IgD-negative memory B cell (primary cell): ENCODE data around the gene TNXB. TPM values are rescaled to one million over a fixed set of nuclear protein-coding genes. Genes with fewer than 3 reads are reported as not detected.
"Not testable (repeated sequence)": the region's sequence is repeated elsewhere in the genome, so short reads cannot be mapped to it uniquely, and the experiment has no call there.

Experiments
- H3K27ac Mint-ChIP-seq, 3 donors: one replicate each; pipeline ENCODE4 v1.8.0; 2020 to 2022; ENCODE audit warnings: mild to moderate bottlenecking in 3 of 3, mixed read lengths in 3 of 3, moderate library complexity in 1 of 3
- H3K27me3 Mint-ChIP-seq: one replicate; pipeline ENCODE4 v1.8.0; 2021; ENCODE audit warnings: mixed read lengths
- H3K36me3 Mint-ChIP-seq: one replicate; pipeline ENCODE4 v1.8.0; 2020; ENCODE audit warnings: mild to moderate bottlenecking, mixed read lengths
- H3K4me1 Mint-ChIP-seq, 3 donors: one replicate each; pipeline ENCODE4 v1.8.0; 2020 to 2022; ENCODE audit warnings: mixed read lengths in 3 of 3, mild to moderate bottlenecking in 1 of 3
- H3K4me3 Mint-ChIP-seq, 4 donors: one replicate each; pipeline ENCODE4 v1.8.0; 2020 to 2022; ENCODE audit warnings: mild to moderate bottlenecking in 4 of 4, mixed read lengths in 4 of 4, moderate library complexity in 3 of 4
- H3K9me3 Mint-ChIP-seq, 3 donors: one replicate each; pipeline ENCODE4 v1.8.0; 2020 to 2021; ENCODE audit warnings: mixed read lengths in 3 of 3, mild to moderate bottlenecking in 1 of 3
- polyA plus RNA-seq: library from polyadenylated mRNA; unstranded; fragments of 300-500 nt; fragmentation: Illumina TruSeq; gene quantifications from one replicate; pipeline ENCODE4 v1.2.3, GENCODE V29; 2021

The TNXB gene
- polyA plus RNA-seq, 1 donor from 2014 or later = 0.21 TPM

GRCh38 chr6:32076321-32076809 lies 32.8 kb downstream of the TNXB start:
- Mint-ChIP-seq H3K9me3 (no peaks in the 10 kb centered on the region), H3K27ac (no peak overlapping the region), H3K4me1 (no peaks in the 10 kb centered on the region)

GRCh38 chr6:32075781-32076180 lies 33.4 kb downstream of the TNXB start:
- Mint-ChIP-seq H3K4me3 (peak overlapping the region in 1 of 4 donors; percentile 66), H3K27ac (no peak overlapping the region), H3K36me3 (peaks cover 9% of the 10 kb centered on the region), H3K4me1 (no peaks in the 10 kb centered on the region), H3K27me3 (peaks cover 9% of the 10 kb centered on the region), H3K9me3 (no peaks in the 10 kb centered on the region)

More at GRCh38 chr6:32076321-32076809, 32.8 kb downstream of the TNXB start:
- Mint-ChIP-seq H3K36me3 (peaks cover 8% of the 10 kb centered on the region), H3K4me3 (peak overlapping the region in 1 of 4 donors; percentile 66), H3K27me3 (peaks cover 12% of the 10 kb centered on the region)

DNA sequence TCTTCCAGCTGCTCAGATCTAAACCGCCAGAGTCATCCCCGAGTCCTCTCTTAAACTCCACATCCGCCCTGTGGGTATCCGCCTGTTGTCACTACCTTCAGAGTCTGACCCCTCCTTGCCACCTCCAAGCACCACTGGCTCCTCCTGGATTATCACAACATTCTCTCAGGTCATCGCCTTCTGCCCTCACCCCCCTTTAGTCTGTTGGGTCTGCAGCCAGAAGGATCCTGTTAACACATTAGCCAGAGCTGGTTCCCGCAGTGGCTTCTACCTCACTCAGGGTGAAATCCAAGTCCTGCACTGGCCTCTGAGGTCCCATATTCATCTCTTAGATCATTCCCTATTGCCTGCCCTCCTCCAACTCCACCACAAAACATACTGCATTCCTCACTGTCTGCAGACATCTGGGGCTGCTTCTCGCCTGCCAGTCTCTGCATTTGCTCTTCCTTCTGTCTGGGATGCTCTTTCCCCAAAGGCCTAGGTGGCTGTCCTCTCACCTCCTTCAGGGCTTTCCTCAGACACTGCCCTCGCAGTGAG lies 34.1 kb downstream of the TNXB start:
- no peaks in the 10 kb centered on the region for H3K9me3 Mint-ChIP-seq
- H3K4me3 Mint-ChIP-seq = no peak overlapping the region
- H3K27ac Mint-ChIP-seq = no peak overlapping the region
- no peaks in the 10 kb centered on the region for H3K4me1 Mint-ChIP-seq
- H3K27me3 Mint-ChIP-seq = peaks cover 6% of the 10 kb centered on the region
- H3K36me3 Mint-ChIP-seq = peaks cover 9% of the 10 kb centered on the region

- H3K9me3 Mint-ChIP-seq = no peaks in the 10 kb centered on the region
- no peak overlapping the region for H3K4me3 Mint-ChIP-seq
- no peaks in the 10 kb centered on the region for H3K4me1 Mint-ChIP-seq
- H3K27ac Mint-ChIP-seq = no peak overlapping the region
- peaks cover 9% of the 10 kb centered on the region for H3K36me3 Mint-ChIP-seq
- H3K27me3 Mint-ChIP-seq = peaks cover 9% of the 10 kb centered on the region
These were observed 35.5 kb downstream of the TNXB start for GRCh38 chr6:32073613-32074012.

- H3K27ac Mint-ChIP-seq = no peak overlapping the region
- peaks cover 9% of the 10 kb centered on the region for H3K36me3 Mint-ChIP-seq
- no peak overlapping the region for H3K4me3 Mint-ChIP-seq
- no peaks in the 10 kb centered on the region for H3K4me1 Mint-ChIP-seq
- H3K27me3 Mint-ChIP-seq = peaks cover 9% of the 10 kb centered on the region
- no peaks in the 10 kb centered on the region for H3K9me3 Mint-ChIP-seq
These were observed 36.0 kb downstream of the TNXB start for GRCh38 chr6:32073101-32073500.

DNA sequence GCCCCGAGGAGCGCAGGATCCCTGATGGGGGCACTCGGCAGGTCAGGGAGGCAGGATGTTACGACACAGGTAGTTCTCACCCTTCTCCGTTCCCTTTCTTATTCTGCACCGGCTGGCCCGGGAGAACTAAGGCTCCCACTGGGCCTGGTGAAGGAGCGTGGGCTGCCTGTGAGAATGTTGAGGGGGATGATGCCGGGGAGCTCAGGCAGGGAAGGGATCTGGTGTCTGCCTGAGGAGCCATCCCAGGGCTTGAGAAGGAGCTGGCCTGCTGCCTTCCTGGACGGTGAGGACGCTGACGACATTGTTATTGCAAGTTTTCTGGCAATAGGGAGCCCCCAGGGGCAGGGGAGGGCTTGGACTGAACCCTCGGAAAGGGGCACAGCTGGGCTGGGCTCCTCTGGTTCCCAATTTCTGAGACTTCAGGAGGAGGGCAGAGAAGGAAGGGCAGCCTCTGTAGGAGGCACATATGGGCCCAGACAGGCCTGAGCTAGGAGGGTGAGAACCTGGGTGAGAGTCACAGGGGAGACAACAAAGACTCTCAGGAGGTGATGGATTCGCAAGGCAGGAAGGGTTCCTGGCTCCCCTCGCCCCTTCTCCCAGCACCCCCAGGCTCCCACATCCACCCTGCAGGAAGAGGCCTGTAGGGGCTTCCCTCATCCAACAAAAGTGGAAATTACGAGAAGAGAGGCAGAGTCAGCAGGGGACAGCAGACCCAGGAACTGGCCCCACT lies 38.2 kb downstream of the TNXB start:
- H3K9me3 Mint-ChIP-seq = no peaks in the 10 kb centered on the region
- peaks cover 8% of the 10 kb centered on the region for H3K36me3 Mint-ChIP-seq
- peaks cover 9% of the 10 kb centered on the region for H3K27me3 Mint-ChIP-seq
- no peak overlapping the region for H3K4me3 Mint-ChIP-seq
- H3K4me1 Mint-ChIP-seq = no peaks in the 10 kb centered on the region
- no peak overlapping the region for H3K27ac Mint-ChIP-seq

DNA sequence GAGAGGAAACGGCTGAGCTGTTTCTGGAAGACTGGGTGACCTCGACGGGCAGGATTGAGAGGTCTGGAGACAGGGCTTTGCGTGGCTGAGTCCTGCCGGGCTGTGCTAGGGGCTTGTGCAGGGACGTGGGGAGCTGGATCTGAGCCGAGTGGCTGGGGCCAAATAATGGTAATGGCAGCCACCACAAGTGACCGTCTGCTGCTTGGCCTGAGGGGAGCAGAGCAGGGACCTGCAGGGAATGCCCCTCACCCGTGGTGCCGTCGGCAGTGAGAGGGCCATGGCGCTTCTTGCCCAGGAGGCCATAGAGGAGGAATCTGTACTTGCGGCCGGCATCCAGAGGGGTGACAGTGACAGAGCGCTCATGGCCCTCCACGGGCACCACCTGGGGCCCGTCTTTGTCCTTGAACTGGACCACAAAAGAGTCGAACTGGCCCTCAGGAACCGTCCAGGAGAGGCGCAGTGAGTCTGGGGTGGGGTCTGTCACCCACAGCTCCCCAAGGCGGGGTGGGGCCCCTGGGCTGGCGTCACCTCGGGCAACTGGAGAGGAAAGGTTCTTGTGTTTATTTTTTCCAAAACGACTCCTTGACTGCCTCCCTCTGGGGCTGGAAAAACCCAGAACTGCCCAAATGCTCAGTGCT lies 39.1 kb downstream of the TNXB start:
- H3K9me3 Mint-ChIP-seq = no peaks in the 10 kb centered on the region
- H3K36me3 Mint-ChIP-seq = peaks cover 8% of the 10 kb centered on the region
- no peak overlapping the region for H3K4me3 Mint-ChIP-seq
- H3K4me1 Mint-ChIP-seq = no peaks in the 10 kb centered on the region
- no peak overlapping the region for H3K27ac Mint-ChIP-seq
- H3K27me3 Mint-ChIP-seq = peaks cover 6% of the 10 kb centered on the region

DNA sequence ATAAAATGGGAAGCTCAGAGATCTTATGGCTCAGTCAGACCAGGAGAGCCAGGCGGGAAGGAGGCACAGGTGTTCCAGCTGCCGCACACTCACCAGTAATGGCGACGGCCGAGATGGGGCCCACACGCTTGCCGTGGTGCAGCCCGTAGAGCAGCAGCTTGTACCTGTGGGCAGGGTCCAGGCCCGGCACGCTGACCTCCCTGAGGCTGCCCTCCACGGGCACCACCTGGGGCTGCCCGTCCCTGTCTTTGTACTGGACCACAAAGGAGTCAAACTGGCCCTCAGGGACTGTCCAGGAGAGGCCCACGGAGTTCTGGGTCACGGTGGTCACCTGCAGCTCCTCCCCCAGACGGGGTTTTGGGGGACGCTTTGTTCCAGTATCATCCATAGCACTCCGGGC lies 39.7 kb downstream of the TNXB start:
- Mint-ChIP-seq H3K27me3 (peaks cover 6% of the 10 kb centered on the region), H3K9me3 (no peaks in the 10 kb centered on the region), H3K4me3 (no peak overlapping the region), H3K4me1 (no peaks in the 10 kb centered on the region), H3K27ac (no peak overlapping the region), H3K36me3 (peaks cover 8% of the 10 kb centered on the region)

- peaks cover 8% of the 10 kb centered on the region for H3K36me3 Mint-ChIP-seq
- no peak overlapping the region for H3K27ac Mint-ChIP-seq
- H3K27me3 Mint-ChIP-seq = peaks cover 7% of the 10 kb centered on the region
- H3K4me1 Mint-ChIP-seq = no peaks in the 10 kb centered on the region
- H3K9me3 Mint-ChIP-seq = no peaks in the 10 kb centered on the region
- no peak overlapping the region for H3K4me3 Mint-ChIP-seq
These were observed 40.3 kb downstream of the TNXB start for GRCh38 chr6:32068867-32069266.

DNA sequence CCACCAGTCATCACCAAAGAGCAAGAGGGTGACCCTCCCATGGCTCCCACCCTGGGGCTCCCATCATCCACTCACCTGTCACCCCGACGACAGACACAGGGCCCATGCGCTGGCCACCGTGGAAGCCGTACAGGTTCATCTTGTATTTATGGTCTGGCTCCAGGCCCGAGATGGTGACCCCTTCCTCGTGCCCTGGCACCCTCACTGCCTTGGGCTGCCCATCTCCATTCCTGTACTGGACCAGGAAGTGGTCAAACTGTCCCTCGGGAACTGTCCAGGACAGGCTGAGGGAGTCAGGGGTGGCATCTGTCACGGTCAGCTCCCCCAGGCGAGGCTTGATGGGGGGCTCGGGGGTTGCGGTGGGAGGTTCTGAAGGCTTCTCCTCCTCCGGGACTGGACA lies 40.8 kb downstream of the TNXB start:
- not testable (repeated sequence) for H3K4me1 Mint-ChIP-seq, H3K4me3 Mint-ChIP-seq, H3K36me3 Mint-ChIP-seq, H3K9me3 Mint-ChIP-seq, H3K27ac Mint-ChIP-seq, H3K27me3 Mint-ChIP-seq

DNA sequence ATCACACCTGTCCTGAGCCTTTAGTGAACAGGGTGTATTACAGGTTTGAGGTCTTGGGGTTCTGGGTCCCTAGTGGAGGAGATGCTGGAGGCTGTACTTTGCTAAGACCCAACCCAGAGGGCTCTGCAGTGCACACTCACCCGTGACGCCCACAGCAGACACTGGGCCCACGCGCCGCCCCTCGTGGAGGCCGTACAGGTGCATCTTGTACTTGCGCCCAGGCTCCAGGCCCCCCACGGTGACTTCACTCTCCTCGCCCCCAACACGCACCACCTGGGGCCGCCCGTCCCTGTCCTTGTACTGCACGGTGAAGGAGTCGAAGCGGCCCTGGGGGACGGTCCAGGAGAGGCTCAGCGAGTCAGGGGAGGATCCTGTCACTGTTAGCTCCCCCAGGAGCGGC lies 41.6 kb downstream of the TNXB start:
- not testable (repeated sequence) for H3K9me3 Mint-ChIP-seq, H3K4me3 Mint-ChIP-seq, H3K4me1 Mint-ChIP-seq, H3K36me3 Mint-ChIP-seq, H3K27me3 Mint-ChIP-seq, H3K27ac Mint-ChIP-seq

DNA sequence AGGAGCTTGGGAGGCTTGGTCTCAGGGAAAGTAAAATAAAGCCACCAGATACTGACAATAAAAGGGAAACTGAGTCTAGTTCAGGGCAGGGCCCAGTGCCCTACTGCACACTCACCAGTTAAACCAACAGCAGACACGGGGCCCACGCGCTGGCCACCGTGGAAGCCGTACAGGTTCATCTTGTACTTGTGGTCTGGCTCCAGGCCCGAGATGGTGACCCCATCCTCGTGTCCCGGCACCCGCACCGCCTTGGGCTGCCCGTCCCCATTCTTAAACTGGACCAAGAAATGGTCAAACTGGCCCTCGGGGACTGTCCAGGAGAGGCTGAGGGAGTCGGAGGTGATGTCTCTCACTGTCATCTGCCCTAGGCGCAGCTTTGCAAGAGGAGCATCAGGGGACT lies 44.4 kb downstream of the TNXB start:
- H3K4me1 Mint-ChIP-seq = no peaks in the 10 kb centered on the region
- H3K36me3 Mint-ChIP-seq = no peaks in the 10 kb centered on the region
- peaks cover 5% of the 10 kb centered on the region for H3K27me3 Mint-ChIP-seq
- H3K4me3 Mint-ChIP-seq = no peak overlapping the region
- no peaks in the 10 kb centered on the region for H3K9me3 Mint-ChIP-seq
- H3K27ac Mint-ChIP-seq = no peak overlapping the region

DNA sequence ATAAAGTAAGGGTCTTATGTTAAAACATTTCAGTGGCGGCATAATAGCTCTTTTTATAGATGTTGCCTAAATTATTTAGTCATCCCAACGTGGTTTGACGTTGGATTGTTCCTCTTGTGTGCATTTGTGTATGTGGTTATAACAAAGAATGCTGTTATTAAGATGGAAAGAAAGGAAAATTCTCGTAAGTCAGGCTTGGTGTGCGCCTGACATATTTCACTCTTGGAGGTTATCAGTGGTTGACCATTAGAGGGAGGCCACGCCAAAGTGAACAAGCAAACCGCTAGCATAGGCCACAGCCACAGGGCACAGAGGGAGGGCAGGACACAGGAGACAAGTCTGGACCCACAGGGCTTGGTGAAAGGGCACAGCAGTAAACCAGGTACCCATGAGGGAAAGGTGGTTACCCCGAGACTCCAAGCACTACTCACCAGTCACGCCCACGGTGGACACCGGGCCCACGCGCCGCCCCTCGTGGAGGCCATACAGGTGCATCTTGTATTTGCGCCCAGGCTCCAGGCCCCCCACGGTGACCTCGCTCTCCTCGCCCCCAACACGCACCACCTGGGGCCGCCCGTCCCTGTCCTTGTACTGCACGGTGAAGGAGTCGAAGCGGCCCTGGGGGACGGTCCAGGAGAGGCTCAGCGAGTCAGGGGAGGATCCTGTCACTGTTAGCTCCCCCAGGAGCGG lies 48.0 kb downstream of the TNXB start:
- no peak overlapping the region for H3K27ac Mint-ChIP-seq
- H3K27me3 Mint-ChIP-seq = peaks cover 6% of the 10 kb centered on the region
- H3K4me1 Mint-ChIP-seq = no peaks in the 10 kb centered on the region
- no peaks in the 10 kb centered on the region for H3K9me3 Mint-ChIP-seq
- peaks cover 2% of the 10 kb centered on the region for H3K36me3 Mint-ChIP-seq
- H3K4me3 Mint-ChIP-seq = no peak overlapping the region

- Mint-ChIP-seq H3K4me3 (no peak overlapping the region), H3K9me3 (no peaks in the 10 kb centered on the region), H3K27me3 (peaks cover 6% of the 10 kb centered on the region), H3K27ac (no peak overlapping the region), H3K36me3 (peaks cover 2% of the 10 kb centered on the region), H3K4me1 (no peaks in the 10 kb centered on the region)
These were observed 50.6 kb downstream of the TNXB start for GRCh38 chr6:32058511-32058963.

DNA sequence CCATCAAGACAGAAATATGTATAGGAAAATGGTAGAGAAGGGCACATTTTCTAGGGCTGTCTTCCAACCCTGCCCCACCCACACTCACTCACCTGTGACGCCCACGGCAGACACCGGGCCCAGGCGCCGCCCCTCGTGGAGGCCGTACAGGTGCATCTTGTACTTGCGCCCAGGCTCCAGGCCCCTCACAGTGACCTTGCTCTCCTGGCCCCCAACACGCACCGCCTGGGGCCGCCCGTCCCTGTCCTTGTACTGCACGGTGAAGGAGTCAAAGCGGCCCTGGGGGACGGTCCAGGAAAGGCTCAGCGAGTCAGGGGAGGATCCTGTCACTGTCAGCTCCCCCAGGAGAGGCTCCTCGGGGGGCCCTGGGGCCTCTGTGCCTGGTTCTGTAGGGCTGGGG lies 51.2 kb downstream of the TNXB start:
- Mint-ChIP-seq H3K9me3 (no peaks in the 10 kb centered on the region), H3K4me3 (peak overlapping the region in 1 of 4 donors; percentile 3), H3K27me3 (peaks cover 6% of the 10 kb centered on the region), H3K27ac (no peak overlapping the region), H3K4me1 (no peaks in the 10 kb centered on the region), H3K36me3 (peaks cover 2% of the 10 kb centered on the region)
